ENCODE results near the gene ITPKB.

Gene ITPKB

DNA sequence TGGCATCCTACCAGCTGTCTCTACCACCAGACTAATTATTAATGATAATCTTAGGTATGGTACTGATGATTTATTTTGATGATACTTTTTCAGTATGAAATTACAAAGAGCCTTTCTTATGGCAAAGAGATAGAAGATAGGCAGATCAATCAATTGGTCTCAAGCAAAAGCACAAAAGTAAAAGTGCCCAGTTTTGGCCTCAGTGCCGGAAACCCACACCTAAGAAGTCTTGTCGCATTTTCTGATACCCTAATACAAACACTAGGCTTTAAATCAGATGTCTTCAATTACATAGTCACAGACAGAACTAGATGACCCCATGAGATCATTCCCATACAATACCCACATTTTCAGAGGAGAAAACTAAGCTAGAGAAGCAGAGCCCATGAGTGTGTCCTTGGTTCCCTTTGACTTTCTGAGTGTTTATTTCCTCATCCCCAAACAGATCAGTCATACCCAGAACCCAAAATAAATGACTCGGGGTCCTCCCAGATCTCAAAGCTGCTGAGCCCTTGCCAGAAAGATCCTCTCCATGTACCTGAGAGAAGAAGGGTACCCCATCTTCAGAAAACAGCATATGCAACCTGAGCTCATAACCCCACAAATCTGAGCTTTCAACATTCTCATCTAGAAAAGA, 7.7 kb downstream of the ITPKB start:
- TF ChIP-seq, protein P1, sequence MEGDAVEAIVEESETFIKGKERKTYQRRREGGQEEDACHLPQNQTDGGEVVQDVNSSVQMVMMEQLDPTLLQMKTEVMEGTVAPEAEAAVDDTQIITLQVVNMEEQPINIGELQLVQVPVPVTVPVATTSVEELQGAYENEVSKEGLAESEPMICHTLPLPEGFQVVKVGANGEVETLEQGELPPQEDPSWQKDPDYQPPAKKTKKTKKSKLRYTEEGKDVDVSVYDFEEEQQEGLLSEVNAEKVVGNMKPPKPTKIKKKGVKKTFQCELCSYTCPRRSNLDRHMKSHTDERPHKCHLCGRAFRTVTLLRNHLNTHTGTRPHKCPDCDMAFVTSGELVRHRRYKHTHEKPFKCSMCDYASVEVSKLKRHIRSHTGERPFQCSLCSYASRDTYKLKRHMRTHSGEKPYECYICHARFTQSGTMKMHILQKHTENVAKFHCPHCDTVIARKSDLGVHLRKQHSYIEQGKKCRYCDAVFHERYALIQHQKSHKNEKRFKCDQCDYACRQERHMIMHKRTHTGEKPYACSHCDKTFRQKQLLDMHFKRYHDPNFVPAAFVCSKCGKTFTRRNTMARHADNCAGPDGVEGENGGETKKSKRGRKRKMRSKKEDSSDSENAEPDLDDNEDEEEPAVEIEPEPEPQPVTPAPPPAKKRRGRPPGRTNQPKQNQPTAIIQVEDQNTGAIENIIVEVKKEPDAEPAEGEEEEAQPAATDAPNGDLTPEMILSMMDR (IDR thresholded peaks at IDR 0.05; ENCODE audit: low read length, missing control alignments), result no peak
- no peak overlapping the region for H3K4me3 ChIP-seq (replicated peaks; ENCODE audit: low read depth, low read length)
- no peak for DNase-seq (ENCODE audit: low read depth)

DNA sequence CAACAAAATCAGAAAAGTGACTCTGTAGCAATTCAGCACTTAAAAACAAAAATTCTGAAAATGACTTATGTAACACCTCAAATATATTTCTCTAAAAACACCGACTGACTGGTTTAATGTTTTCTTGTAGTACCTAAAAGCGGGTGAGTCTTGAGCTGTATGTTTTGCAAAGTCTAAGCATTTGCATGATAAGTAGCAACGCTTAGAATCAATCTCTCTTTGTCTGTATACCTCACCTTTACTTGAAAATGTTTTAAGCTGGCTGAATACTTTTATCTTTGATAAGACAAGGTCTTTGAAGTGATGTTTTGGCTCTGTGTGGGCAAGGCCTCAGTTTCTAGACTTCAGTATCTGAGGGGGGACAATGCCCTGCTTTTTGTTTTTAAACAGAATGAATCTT, 8.2 kb downstream of the ITPKB start:
- TF ChIP-seq, protein P1 (IDR thresholded peaks at IDR 0.05; ENCODE audit: low read length, missing control alignments), result no peak
- H3K4me3 ChIP-seq (replicated peaks; ENCODE audit: low read depth, low read length), result no peak overlapping the region
- DNase-seq (ENCODE audit: low read depth), result no peak

DNA sequence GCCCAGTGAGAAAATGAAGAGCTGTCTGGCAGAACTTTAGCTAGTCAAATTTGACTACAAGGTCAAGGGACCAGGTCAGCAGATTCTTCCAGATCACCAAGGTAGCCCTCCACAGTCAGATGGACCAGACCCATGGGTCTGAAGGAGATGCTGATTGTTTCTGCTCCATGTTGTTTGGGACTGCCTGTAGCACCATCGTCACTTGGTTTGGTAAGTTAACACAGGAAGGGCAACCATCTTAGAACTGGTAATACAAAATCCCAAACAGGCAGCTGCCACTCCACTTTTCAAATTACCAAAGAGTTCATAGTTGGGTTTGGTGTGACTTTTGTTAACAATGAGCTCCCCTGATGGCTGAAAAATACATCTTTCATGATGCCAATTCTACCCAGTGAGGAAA, 9.0 kb downstream of the ITPKB start:
- H3K4me3 ChIP-seq (replicated peaks; ENCODE audit: low read depth, low read length), result no peak overlapping the region
- DNase-seq (ENCODE audit: low read depth), result no peak
- TF ChIP-seq, protein P1 (IDR thresholded peaks at IDR 0.05; ENCODE audit: low read length, missing control alignments), result no peak

DNA sequence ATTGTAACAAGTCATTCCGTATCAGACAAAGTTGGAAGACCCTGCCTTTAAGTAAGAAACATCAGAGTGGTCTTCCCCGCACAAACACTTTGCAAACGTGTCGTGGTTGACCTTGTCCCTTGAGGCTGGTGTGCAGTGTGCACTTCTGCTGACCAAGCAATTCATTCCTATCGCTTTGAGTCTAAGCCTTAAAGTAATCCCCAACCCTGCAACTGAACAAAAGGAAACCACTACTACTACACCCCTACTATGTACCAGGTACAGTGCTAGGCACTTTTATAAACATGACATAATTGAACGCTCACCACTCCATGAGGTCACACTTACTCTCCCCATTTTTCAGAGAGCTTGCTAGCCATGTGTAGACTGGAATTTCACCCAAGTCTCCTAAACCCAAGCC, 10.6 kb downstream of the ITPKB start:
- H3K4me3 ChIP-seq (replicated peaks; ENCODE audit: low read depth, low read length), result no peak overlapping the region
- DNase-seq (ENCODE audit: low read depth), result no peak
- TF ChIP-seq, protein P1 (IDR thresholded peaks at IDR 0.05; ENCODE audit: low read length, missing control alignments), result no peak

DNA sequence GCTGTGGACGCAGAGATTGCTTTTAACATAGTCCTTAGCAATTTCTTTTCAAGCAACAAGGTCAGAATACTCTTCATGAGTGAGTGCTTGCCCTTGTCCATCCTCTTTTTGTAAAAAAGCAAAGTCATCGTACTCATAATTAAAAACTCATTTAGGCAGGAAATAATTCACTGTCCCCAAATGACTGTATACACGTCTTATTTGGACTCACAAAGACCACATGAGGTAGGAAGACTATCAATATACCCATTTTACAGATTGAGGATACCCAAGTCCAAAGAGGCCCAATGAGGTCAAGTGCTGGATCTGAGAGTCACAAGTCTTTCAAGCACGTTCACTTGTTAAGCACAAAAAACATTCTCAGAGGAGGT, 13.2 kb downstream of the ITPKB start:
- H3K4me3 ChIP-seq (replicated peaks; ENCODE audit: low read depth, low read length), result no peak overlapping the region
- no peak for DNase-seq (ENCODE audit: low read depth)
- TF ChIP-seq, protein P1 (IDR thresholded peaks at IDR 0.05; ENCODE audit: low read length, missing control alignments), result no peak

DNA sequence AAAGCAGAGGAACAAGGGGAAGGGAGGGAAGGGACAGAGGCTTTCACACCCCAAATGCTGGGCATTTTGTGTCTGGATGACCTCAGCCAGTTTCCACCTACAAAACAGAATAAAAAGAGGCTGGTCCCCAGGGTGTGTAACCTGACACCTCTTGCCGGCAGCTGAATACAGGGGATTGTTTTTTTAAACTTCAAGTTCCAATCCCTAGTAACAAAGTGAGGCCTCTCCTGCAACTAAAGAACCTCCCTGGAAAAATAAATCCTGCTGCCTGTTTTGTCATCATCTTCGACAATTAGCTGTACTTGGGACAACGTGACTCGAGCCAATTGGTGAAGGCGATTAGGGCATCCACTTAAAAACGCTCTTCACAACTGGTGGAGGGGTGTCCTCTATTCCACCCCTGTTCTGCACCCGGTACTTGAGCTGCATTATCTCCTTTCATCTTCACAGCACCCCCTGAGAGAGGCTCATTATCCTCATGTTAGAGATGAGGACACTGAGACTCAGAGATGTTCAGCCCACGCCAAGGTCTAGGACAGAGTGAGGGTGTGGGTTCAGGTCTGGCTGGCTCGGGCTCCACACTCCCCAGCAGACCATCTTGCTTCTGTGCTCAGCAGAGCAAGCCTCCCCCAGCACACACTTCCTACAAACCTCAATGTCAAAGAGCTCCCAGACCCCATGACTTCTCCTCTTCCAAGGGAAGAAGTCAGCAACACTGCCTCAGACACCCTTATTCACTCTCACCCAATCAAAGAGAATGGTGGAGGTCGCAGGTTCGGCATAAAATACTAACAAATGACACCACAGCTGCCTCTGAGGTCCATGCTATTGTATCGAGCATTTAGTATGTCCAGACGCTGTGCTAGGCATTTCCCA, 15.2 kb downstream of the ITPKB start:
- DNase-seq (ENCODE audit: low read depth), result peak; percentile 79
- TF ChIP-seq, protein P1 (IDR thresholded peaks at IDR 0.05; ENCODE audit: low read length, missing control alignments), result no peak
- no peak overlapping the region for H3K4me3 ChIP-seq (replicated peaks; ENCODE audit: low read depth, low read length)
